ENCODE data around the gene TAS2R1.

TAS2R1 gene

GRCh38 chr5:9632495-9632894, 2.3 kb upstream of the TAS2R1 start:
- Mint-ChIP-seq H3K27ac (no peak overlapping the region), H3K4me3 (no peak overlapping the region), H3K4me1 (no peaks in the 10 kb centered on the region), H3K36me3 (no peaks in the 10 kb centered on the region), H3K9me3 (peaks cover 8% of the 10 kb centered on the region), H3K27me3 (no peaks in the 10 kb centered on the region)

DNA sequence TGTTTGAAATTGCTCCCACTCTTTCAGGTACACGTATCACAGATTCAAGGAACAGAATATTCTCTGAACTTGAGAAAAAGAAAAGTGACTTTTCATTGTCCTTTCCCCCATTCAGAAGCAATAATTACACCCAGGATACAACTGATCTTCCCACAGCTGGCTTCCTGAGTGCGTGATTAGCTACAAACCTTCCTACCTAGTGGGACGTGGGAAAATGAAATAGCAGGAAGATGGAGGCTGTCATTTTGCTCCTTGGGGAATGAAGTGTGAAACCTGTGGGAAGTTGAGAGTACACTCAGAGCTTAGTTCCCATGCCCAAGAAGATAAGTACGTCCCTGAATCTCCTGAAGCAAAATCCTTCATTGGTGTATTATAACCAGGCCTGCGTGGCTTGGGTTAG, 2.6 kb downstream of the TAS2R1 start:
- Mint-ChIP-seq H3K36me3 (no peaks in the 10 kb centered on the region), H3K27me3 (no peaks in the 10 kb centered on the region), H3K4me3 (no peak overlapping the region), H3K27ac (no peak overlapping the region), H3K9me3 (peaks cover 4% of the 10 kb centered on the region), H3K4me1 (no peaks in the 10 kb centered on the region)

GRCh38 chr5:9626955-9627354, 3.2 kb downstream of the TAS2R1 start:
- Mint-ChIP-seq H3K27me3 (no peaks in the 10 kb centered on the region), H3K9me3 (peaks cover 4% of the 10 kb centered on the region), H3K27ac (no peak overlapping the region), H3K4me1 (no peaks in the 10 kb centered on the region), H3K36me3 (no peaks in the 10 kb centered on the region), H3K4me3 (no peak overlapping the region)

- Mint-ChIP-seq H3K4me1 (no peaks in the 10 kb centered on the region), H3K36me3 (no peaks in the 10 kb centered on the region), H3K9me3 (peaks cover 4% of the 10 kb centered on the region), H3K27me3 (no peaks in the 10 kb centered on the region), H3K4me3 (no peak overlapping the region), H3K27ac (no peak overlapping the region)
These were observed 4.4 kb downstream of the TAS2R1 start for GRCh38 chr5:9625731-9626130.

DNA sequence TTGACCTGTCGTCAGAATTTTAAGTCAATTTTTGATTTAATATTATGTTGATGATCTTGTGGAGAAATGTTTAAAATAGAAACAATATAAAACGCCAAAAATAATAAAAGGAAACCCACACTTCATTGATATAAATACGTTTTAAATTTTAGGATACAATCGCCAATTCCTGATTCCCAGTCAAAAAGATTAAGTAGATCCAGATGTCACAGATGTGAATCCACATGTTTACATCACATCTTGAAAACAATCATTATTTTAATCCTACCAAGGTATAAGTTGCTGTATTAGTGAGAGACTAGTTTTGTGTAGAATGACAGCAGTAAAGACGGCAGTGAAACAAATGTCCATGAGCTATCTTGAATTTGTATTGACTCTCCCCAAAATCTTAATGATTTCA, 4.9 kb downstream of the TAS2R1 start:
- no peak overlapping the region for H3K4me3 Mint-ChIP-seq
- H3K27ac Mint-ChIP-seq, result no peak overlapping the region
- no peaks in the 10 kb centered on the region for H3K27me3 Mint-ChIP-seq
- H3K36me3 Mint-ChIP-seq, result no peaks in the 10 kb centered on the region
- H3K9me3 Mint-ChIP-seq, result peaks cover 4% of the 10 kb centered on the region
- no peaks in the 10 kb centered on the region for H3K4me1 Mint-ChIP-seq

- Mint-ChIP-seq H3K27me3 (no peaks in the 10 kb centered on the region), H3K4me1 (no peaks in the 10 kb centered on the region), H3K36me3 (no peaks in the 10 kb centered on the region), H3K4me3 (no peak overlapping the region), H3K27ac (no peak overlapping the region), H3K9me3 (peaks cover 4% of the 10 kb centered on the region)
These were observed 5.8 kb downstream of the TAS2R1 start for GRCh38 chr5:9624196-9624947.

DNA sequence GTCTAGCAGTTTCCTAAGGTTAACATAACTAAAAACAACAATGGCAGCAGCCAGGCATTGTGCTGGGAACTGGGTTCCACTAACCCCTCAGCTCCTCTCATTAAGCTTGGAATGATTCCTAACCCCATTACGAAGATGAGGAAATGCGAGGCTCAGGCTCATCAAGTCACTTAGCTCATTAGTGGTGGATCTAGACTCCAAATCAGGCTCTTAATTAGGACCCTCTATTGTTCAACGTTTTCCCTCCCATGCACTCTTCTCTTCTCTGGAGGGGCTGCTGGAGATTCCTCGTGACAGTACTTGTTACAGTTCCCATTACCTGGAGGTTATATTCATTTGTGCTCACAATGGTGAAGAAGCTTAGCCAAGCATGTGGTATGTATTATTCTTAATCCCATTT, 6.5 kb downstream of the TAS2R1 start:
- no peaks in the 10 kb centered on the region for H3K4me1 Mint-ChIP-seq
- no peaks in the 10 kb centered on the region for H3K27me3 Mint-ChIP-seq
- no peak overlapping the region for H3K27ac Mint-ChIP-seq
- peaks cover 4% of the 10 kb centered on the region for H3K9me3 Mint-ChIP-seq
- H3K36me3 Mint-ChIP-seq, result no peaks in the 10 kb centered on the region
- no peak overlapping the region for H3K4me3 Mint-ChIP-seq

DNA sequence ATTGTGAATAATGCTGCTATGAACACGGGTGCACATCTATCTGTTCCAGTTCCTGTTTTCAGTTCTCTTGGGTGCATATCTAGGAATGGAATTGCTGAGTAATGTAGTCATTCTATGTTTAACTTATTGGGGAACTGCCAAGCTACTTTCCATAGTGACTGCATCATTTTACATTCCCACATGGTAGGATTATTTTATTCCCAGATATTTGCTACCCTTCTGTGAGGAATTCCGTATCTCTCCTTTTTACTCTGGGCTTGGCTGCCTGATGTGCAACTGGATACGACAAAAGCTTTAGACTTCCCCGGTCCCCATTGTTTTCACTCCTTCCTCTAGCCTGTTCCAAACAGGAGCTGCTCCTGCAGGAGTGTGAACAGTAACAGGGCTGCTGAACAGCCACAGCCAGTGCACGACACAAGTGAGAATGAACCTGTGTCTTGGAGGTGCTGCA, 7.2 kb downstream of the TAS2R1 start:
- no peaks in the 10 kb centered on the region for H3K4me1 Mint-ChIP-seq
- H3K4me3 Mint-ChIP-seq, result no peak overlapping the region
- peaks cover 4% of the 10 kb centered on the region for H3K9me3 Mint-ChIP-seq
- no peaks in the 10 kb centered on the region for H3K27me3 Mint-ChIP-seq
- no peaks in the 10 kb centered on the region for H3K36me3 Mint-ChIP-seq
- H3K27ac Mint-ChIP-seq, result no peak overlapping the region

DNA sequence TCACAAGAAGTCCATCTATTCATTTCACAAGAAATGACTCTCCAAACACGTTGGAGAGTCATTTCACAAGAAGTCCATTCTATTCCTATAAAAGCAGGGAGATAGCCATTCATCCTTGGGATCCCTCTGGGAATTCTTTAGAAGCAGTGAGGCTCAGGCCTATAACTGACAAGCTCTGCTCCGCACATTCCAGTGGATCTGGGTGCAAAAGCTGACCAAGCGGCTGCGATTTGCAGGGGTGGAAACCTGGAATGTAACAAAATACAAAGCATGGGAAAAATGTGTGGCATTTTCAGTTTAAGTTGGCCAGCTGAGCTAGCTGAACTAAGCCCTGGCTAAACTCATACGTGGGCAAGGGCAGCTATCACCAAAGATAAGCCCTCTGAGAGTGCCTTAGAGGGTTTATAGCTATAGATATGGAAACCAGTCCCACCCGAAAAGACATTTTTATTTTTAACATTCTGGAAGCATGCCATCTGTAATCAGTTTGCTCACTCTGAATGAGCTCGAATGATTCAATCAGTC, 8.7 kb downstream of the TAS2R1 start:
- Mint-ChIP-seq H3K27me3 (no peaks in the 10 kb centered on the region), H3K4me1 (no peaks in the 10 kb centered on the region), H3K36me3 (no peaks in the 10 kb centered on the region), H3K27ac (no peak overlapping the region), H3K4me3 (no peak overlapping the region), H3K9me3 (peaks cover 4% of the 10 kb centered on the region)

- H3K4me1 Mint-ChIP-seq, result no peaks in the 10 kb centered on the region
- H3K9me3 Mint-ChIP-seq, result no peaks in the 10 kb centered on the region
- no peak overlapping the region for H3K4me3 Mint-ChIP-seq
- no peak overlapping the region for H3K27ac Mint-ChIP-seq
- H3K36me3 Mint-ChIP-seq, result no peaks in the 10 kb centered on the region
- no peaks in the 10 kb centered on the region for H3K27me3 Mint-ChIP-seq
These were observed 10.6 kb downstream of the TAS2R1 start for GRCh38 chr5:9619331-9620092.

GRCh38 chr5:9617739-9618504, 12.2 kb downstream of the TAS2R1 start:
- Mint-ChIP-seq H3K4me1 (no peaks in the 10 kb centered on the region), H3K4me3 (no peak overlapping the region), H3K27ac (no peak overlapping the region), H3K9me3 (no peaks in the 10 kb centered on the region), H3K27me3 (no peaks in the 10 kb centered on the region), H3K36me3 (no peaks in the 10 kb centered on the region)

- H3K4me1 Mint-ChIP-seq, result no peaks in the 10 kb centered on the region
These were observed 12.9 kb downstream of the TAS2R1 start for GRCh38 chr5:9617221-9617620.

DNA sequence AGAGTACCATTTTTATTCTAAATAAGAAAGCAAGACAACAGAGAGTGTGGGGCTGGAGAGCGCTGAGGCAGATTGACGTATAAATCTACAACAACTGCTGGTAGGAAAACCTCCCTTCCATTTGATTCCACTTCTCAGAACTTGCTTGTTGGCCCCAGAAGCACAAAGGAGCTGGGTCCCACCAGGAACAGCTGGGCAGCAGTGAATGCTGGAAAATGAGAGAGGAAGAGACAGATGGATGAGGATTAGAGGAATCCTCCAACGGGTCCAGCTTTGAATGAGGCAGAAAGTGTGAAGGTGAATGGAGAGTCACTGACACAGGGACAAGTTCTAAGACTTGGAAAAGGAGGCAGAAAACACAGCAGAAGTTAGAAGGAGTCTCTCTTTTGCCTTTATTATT, 14.8 kb downstream of the TAS2R1 start:
- no peaks in the 10 kb centered on the region for H3K4me1 Mint-ChIP-seq
- H3K9me3 Mint-ChIP-seq, result no peaks in the 10 kb centered on the region
- no peak overlapping the region for H3K27ac Mint-ChIP-seq
- no peaks in the 10 kb centered on the region for H3K27me3 Mint-ChIP-seq
- H3K4me3 Mint-ChIP-seq, result no peak overlapping the region
- H3K36me3 Mint-ChIP-seq, result no peaks in the 10 kb centered on the region

More at GRCh38 chr5:9617221-9617620, 12.9 kb downstream of the TAS2R1 start:
- H3K36me3 Mint-ChIP-seq, result no peaks in the 10 kb centered on the region
- H3K27ac Mint-ChIP-seq, result no peak overlapping the region
- H3K27me3 Mint-ChIP-seq, result no peaks in the 10 kb centered on the region
- H3K4me3 Mint-ChIP-seq, result no peak overlapping the region
- no peaks in the 10 kb centered on the region for H3K9me3 Mint-ChIP-seq

- Mint-ChIP-seq H3K27me3 (no peaks in the 10 kb centered on the region), H3K4me1 (no peaks in the 10 kb centered on the region), H3K36me3 (no peaks in the 10 kb centered on the region), H3K27ac (no peak overlapping the region), H3K9me3 (no peaks in the 10 kb centered on the region), H3K4me3 (no peak overlapping the region)
These were observed 16.8 kb downstream of the TAS2R1 start for GRCh38 chr5:9613360-9613759.

DNA sequence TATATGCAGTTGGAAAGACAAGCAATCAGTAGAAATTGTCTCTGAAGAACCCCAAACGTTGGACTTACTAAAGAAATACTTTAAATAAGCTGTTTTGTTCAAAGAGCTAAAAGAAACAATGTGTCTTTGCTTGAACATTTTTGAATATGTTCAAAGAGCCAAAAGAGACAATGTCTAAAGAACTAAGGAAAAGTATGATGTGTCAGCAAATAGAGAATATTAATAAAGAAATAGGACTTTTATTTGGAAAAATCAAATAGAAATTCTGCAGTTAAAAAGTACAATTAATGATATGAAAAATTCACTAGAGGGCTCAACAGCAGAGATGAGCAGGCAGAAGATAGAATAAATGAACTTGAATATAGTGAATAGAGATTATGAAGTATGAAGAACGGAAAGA, 19.2 kb downstream of the TAS2R1 start:
- no peaks in the 10 kb centered on the region for H3K9me3 Mint-ChIP-seq
- H3K27ac Mint-ChIP-seq, result no peak overlapping the region
- H3K36me3 Mint-ChIP-seq, result no peaks in the 10 kb centered on the region
- no peaks in the 10 kb centered on the region for H3K27me3 Mint-ChIP-seq
- no peaks in the 10 kb centered on the region for H3K4me1 Mint-ChIP-seq
- H3K4me3 Mint-ChIP-seq, result no peak overlapping the region

- Mint-ChIP-seq H3K27ac (no peak overlapping the region), H3K36me3 (no peaks in the 10 kb centered on the region), H3K4me1 (no peaks in the 10 kb centered on the region), H3K4me3 (no peak overlapping the region), H3K9me3 (no peaks in the 10 kb centered on the region), H3K27me3 (no peaks in the 10 kb centered on the region)
These were observed 19.8 kb downstream of the TAS2R1 start for GRCh38 chr5:9610364-9610763.

Measured in activated naive CD4-positive, alpha-beta T cell treated with anti-CD3 and anti-CD28 coated beads, Interleukin-2, amount 50 U/mL, for 24 hours (primary cell).